NCI-H1105 treated with DMSO at 0.1 percent for 48 hours (cell line): ENCODE measurements around the gene ASIP.
"Not testable (repeated sequence)": the region's sequence is repeated elsewhere in the genome, so short reads cannot be mapped to it uniquely, and the experiment has no call there.

ENCODE experiments used
- DNase-seq: peaks from one replicate; lab custom pipeline; 2025; lab: John Stamatoyannopoulos, UW

The ASIP gene

GRCh38 chr20:34242879-34243278 lies 1.7 kb downstream of the ASIP start:
- DNase-seq: no peak

GRCh38 chr20:34243377-34243776 lies 2.2 kb downstream of the ASIP start:
- no peak for DNase-seq

- DNase-seq: no peak
These were observed 5.0 kb downstream of the ASIP start for GRCh38 chr20:34246126-34246626.

- DNase-seq: no peak
These were observed 8.1 kb downstream of the ASIP start for GRCh38 chr20:34249291-34249690.

- no peak for DNase-seq
These were observed 8.8 kb downstream of the ASIP start for GRCh38 chr20:34250005-34250404.

GRCh38 chr20:34251619-34252018 lies 10.4 kb downstream of the ASIP start:
- DNase-seq: no peak

GRCh38 chr20:34252431-34253086 lies 11.3 kb downstream of the ASIP start:
- not testable (repeated sequence) for DNase-seq

GRCh38 chr20:34254979-34255378 lies 13.8 kb downstream of the ASIP start:
- no peak for DNase-seq

GRCh38 chr20:34256629-34257124 lies 15.5 kb downstream of the ASIP start:
- DNase-seq: no peak

- DNase-seq: no peak
These were observed 19.2 kb downstream of the ASIP start for GRCh38 chr20:34260208-34260942.

GRCh38 chr20:34262488-34263288 lies 21.5 kb downstream of the ASIP start:
- no peak for DNase-seq

GRCh38 chr20:34263468-34263867 lies 22.2 kb downstream of the ASIP start:
- DNase-seq: not testable (repeated sequence)

- no peak for DNase-seq
These were observed 22.9 kb downstream of the ASIP start for GRCh38 chr20:34264141-34264540.

- no peak for DNase-seq
These were observed 26.9 kb downstream of the ASIP start for GRCh38 chr20:34268145-34268544.

GRCh38 chr20:34268851-34269636 lies 27.8 kb downstream of the ASIP start:
- DNase-seq: no peak

GRCh38 chr20:34269996-34270627 lies 28.9 kb downstream of the ASIP start:
- DNase-seq: no peak

GRCh38 chr20:34271956-34272355 lies 30.7 kb downstream of the ASIP start:
- DNase-seq: no peak

- no peak for DNase-seq
These were observed 33.5 kb downstream of the ASIP start for GRCh38 chr20:34274694-34275093.

- no peak for DNase-seq
These were observed 40.0 kb downstream of the ASIP start for GRCh38 chr20:34281177-34281576.

GRCh38 chr20:34282041-34282440 lies 40.8 kb downstream of the ASIP start:
- DNase-seq: no peak

- DNase-seq: no peak
These were observed 42.6 kb downstream of the ASIP start for GRCh38 chr20:34283844-34284243.
